ENCODE measurements around the gene OR51E2. TPM values are rescaled to one million over a fixed set of nuclear protein-coding genes. Genes with fewer than 3 reads are reported as not detected.

The OR51E2 gene
- total RNA-seq, 1 experiment from 2014 or later = not detected

GRCh38 chr11:4643076-4643475, 54.6 kb downstream of the OR51E2 start:
- H3K9me3 Mint-ChIP-seq = peaks cover 8% of the 10 kb centered on the region; the same call in 1 of the 2 replicates
- H3K4me1 Mint-ChIP-seq = peaks cover 13% of the 10 kb centered on the region
- H3K27ac Mint-ChIP-seq = no peak overlapping the region
- H3K4me3 Mint-ChIP-seq = no peak overlapping the region
- no peak for ATAC-seq
- H3K36me3 Mint-ChIP-seq = no peaks in the 10 kb centered on the region
- H3K27me3 Mint-ChIP-seq (ENCODE audit: low read depth) = peaks cover 3% of the 10 kb centered on the region; the same call in 1 of the 2 replicates
- ChIA-PET CTCF (interaction anchor here (1.4 kb wide), 1 partner anchor 16 kb away, joined by 3 read pairs; no protein-coding TSS in a partner anchor), POLR2A (no interaction called here)
- no peak for DNase-seq (ENCODE audit: low spot score)
- TF ChIP-seq ZBTB21 (CRISPR knock-in tag; IDR thresholded peaks at IDR 0.05; ENCODE audit: borderline replicate concordance) = no peak
- TF ChIP-seq KAT7 (CRISPR knock-in tag; IDR thresholded peaks at IDR 0.05; ENCODE audit: borderline replicate concordance) = no peak
- TF ChIP-seq GTF2I (CRISPR knock-in tag; conservative IDR thresholded peaks at IDR 0.05) = no peak
- TF ChIP-seq ZNF423 (CRISPR knock-in tag; IDR thresholded peaks at IDR 0.05) = no peak
- no peak for TF ChIP-seq ZNF232 (CRISPR knock-in tag; IDR thresholded peaks at IDR 0.05)
- no peak for TF ChIP-seq SMAD4 (CRISPR knock-in tag; IDR thresholded peaks at IDR 0.05)
- no peak for TF ChIP-seq NR1H2 (CRISPR knock-in tag; IDR thresholded peaks at IDR 0.05)

- H3K9me3 Mint-ChIP-seq = peaks cover 8% of the 10 kb centered on the region; the same call in 1 of the 2 replicates
- H3K27me3 Mint-ChIP-seq (ENCODE audit: low read depth) = peaks cover 3% of the 10 kb centered on the region; the same call in 1 of the 2 replicates
- DNase-seq (ENCODE audit: low spot score) (no peak), ATAC-seq (no peak)
- POLR2A ChIA-PET = no interaction called here
- peaks cover 13% of the 10 kb centered on the region for H3K4me1 Mint-ChIP-seq
- TF ChIP-seq, protein P1, sequence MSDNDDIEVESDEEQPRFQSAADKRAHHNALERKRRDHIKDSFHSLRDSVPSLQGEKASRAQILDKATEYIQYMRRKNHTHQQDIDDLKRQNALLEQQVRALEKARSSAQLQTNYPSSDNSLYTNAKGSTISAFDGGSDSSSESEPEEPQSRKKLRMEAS (CRISPR knock-in tag; IDR thresholded peaks at IDR 0.05) = no peak
- TF ChIP-seq SMAD3 (CRISPR knock-in tag; IDR thresholded peaks at IDR 0.05; ENCODE audit: borderline replicate concordance) (no peak), HMGXB4 (CRISPR knock-in tag; IDR thresholded peaks at IDR 0.05) (no peak), ESRRA (CRISPR knock-in tag; IDR thresholded peaks at IDR 0.05; ENCODE audit: borderline replicate concordance) (no peak), SP1 (CRISPR knock-in tag; conservative IDR thresholded peaks at IDR 0.05) (no peak), RELA (CRISPR knock-in tag; IDR thresholded peaks at IDR 0.05; ENCODE audit: borderline replicate concordance) (no peak), JAZF1 (CRISPR knock-in tag; IDR thresholded peaks at IDR 0.05) (no peak), SMAD4 (CRISPR knock-in tag; IDR thresholded peaks at IDR 0.05) (no peak)
- TF ChIP-seq, protein P2, sequence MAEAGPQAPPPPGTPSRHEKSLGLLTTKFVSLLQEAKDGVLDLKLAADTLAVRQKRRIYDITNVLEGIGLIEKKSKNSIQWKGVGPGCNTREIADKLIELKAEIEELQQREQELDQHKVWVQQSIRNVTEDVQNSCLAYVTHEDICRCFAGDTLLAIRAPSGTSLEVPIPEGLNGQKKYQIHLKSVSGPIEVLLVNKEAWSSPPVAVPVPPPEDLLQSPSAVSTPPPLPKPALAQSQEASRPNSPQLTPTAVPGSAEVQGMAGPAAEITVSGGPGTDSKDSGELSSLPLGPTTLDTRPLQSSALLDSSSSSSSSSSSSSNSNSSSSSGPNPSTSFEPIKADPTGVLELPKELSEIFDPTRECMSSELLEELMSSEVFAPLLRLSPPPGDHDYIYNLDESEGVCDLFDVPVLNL (CRISPR knock-in tag; IDR thresholded peaks at IDR 0.05; ENCODE audit: borderline replicate concordance, low read depth) = no peak
- TF ChIP-seq, protein P3, sequence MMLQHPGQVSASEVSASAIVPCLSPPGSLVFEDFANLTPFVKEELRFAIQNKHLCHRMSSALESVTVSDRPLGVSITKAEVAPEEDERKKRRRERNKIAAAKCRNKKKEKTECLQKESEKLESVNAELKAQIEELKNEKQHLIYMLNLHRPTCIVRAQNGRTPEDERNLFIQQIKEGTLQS (CRISPR knock-in tag; conservative IDR thresholded peaks at IDR 0.05) = no peak
- no peak overlapping the region for H3K27ac Mint-ChIP-seq
- no peak overlapping the region for H3K4me3 Mint-ChIP-seq
- no peaks in the 10 kb centered on the region for H3K36me3 Mint-ChIP-seq
- CTCF ChIA-PET = interaction anchor here (1.4 kb wide), 1 partner anchor 15 kb away, joined by 3 read pairs; no protein-coding TSS in a partner anchor
Measured at GRCh38 chr11:4642043-4642442, 55.6 kb downstream of the OR51E2 start.

DNA sequence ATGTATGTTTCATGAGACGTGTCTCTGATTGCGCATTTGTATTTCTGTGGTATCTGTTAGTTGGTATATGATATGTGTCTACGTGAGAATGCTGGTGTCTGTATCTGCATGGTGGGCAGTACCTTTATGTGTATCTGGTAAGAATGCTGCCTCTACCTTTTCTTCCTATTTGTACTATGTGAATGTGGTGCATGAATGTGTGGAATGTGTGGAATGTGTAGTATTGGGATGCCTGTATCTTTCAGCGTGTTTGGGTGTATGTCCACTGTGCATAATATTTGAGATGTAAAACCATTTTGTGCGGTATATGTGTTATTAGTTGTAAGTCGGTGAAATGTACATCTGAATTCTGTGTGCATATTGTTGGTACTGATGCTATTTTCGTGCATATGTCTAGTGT, 56.2 kb downstream of the OR51E2 start:
- POLR2A ChIA-PET = no interaction called here

More for the DNA sequence above, 56.2 kb downstream of the OR51E2 start:
- TF ChIP-seq CBFB (CRISPR knock-in tag; IDR thresholded peaks at IDR 0.05; ENCODE audit: low read depth) (no peak), HMGXB4 (CRISPR knock-in tag; IDR thresholded peaks at IDR 0.05) (no peak), ERG (CRISPR knock-in tag; IDR thresholded peaks at IDR 0.05) (no peak), ZNF671 (CRISPR knock-in tag; IDR thresholded peaks at IDR 0.05) (no peak), ATF1 (CRISPR knock-in tag; IDR thresholded peaks at IDR 0.05) (no peak), ZBTB43 (CRISPR knock-in tag; IDR thresholded peaks at IDR 0.05) (no peak)
- H3K9me3 Mint-ChIP-seq = peaks cover 8% of the 10 kb centered on the region; the same call in 1 of the 2 replicates
- peaks cover 13% of the 10 kb centered on the region for H3K4me1 Mint-ChIP-seq
- CTCF ChIA-PET = interaction anchor here (1.4 kb wide), 1 partner anchor 15 kb away, joined by 3 read pairs; no protein-coding TSS in a partner anchor
- H3K27ac Mint-ChIP-seq = no peak overlapping the region
- peaks cover 3% of the 10 kb centered on the region; the same call in 1 of the 2 replicates for H3K27me3 Mint-ChIP-seq (ENCODE audit: low read depth)
- H3K4me3 Mint-ChIP-seq = no peak overlapping the region
- DNase-seq (ENCODE audit: low spot score) = no peak
- no peaks in the 10 kb centered on the region for H3K36me3 Mint-ChIP-seq
- ATAC-seq = no peak

Measured in WTC11 (cell line).